MCF 10A (cell line): ENCODE data around the gene KCNJ15. TPM values are rescaled to one million over a fixed set of nuclear protein-coding genes. Genes with fewer than 3 reads are reported as not detected.

Experiments used
- BruUV-seq: library from RNA; stranded (reverse); fragments of 400-500 nt; replicated peaks from 2 replicates; lab custom pipeline; 2021; lab: Mats Ljungman, UMichigan
- CTCF ChIA-PET: fragments of 300-600 bp; sonication (Branson Sonifier 250); formaldehyde crosslinking; extraction: SDS; loops from one replicate; lab custom pipeline; 2021; ENCODE audit warnings: antibody characterized with exemption, inconsistent platforms; lab: Yijun Ruan, JAX
- POLR2A ChIA-PET: fragments of 300-600, 350-650 bp; sonication (Branson Sonifier 250); formaldehyde crosslinking; extraction: SDS; loops from one replicate; lab custom pipeline; 2020; ENCODE audit warnings: antibody characterized with exemption, inconsistent platforms; lab: Yijun Ruan, JAX
- DNase-seq: peaks from one replicate; pipeline ENCODE4 v3.0.0-alpha.2; 2018; ENCODE audit not compliant: unreplicated experiment
- H3K27ac Mint-ChIP-seq: one replicate; pipeline ENCODE4 v1.8.0; 2022; ENCODE audit warnings: mild to moderate bottlenecking, low read depth, mixed read lengths; ENCODE audit not compliant: unreplicated experiment
- H3K27me3 Mint-ChIP-seq: one replicate; pipeline ENCODE4 v1.8.0; 2022; ENCODE audit warnings: mixed read lengths; ENCODE audit not compliant: insufficient read depth, unreplicated experiment
- H3K36me3 Mint-ChIP-seq: one replicate; pipeline ENCODE4 v1.8.0; 2022; ENCODE audit warnings: mild to moderate bottlenecking, moderate library complexity, mixed read lengths; ENCODE audit not compliant: insufficient read depth, unreplicated experiment
- H3K4me1 Mint-ChIP-seq: one replicate; pipeline ENCODE4 v1.8.0; 2022; ENCODE audit warnings: mixed read lengths; ENCODE audit not compliant: insufficient read depth, unreplicated experiment
- H3K4me3 Mint-ChIP-seq: one replicate; pipeline ENCODE4 v1.8.0; 2022; ENCODE audit warnings: mild to moderate bottlenecking, moderate library complexity, mixed read lengths; ENCODE audit not compliant: unreplicated experiment
- H3K9me3 Mint-ChIP-seq: one replicate; pipeline ENCODE4 v1.8.0; 2022; ENCODE audit warnings: mixed read lengths; ENCODE audit not compliant: unreplicated experiment
- intact Hi-C: fragments of 100-400 bp; cut with micrococcal nuclease; formaldehyde crosslinking; loops from 2 replicates; pipeline ENCODE4 v1.14.1; 2022
- total RNA-seq: library from RNA; stranded (reverse); gene quantifications from 2 replicates; pipeline ENCODE4 v1.2.3, GENCODE V29; 2022
- TF ChIP-seq, protein P1 (sequence below): fragments of 200-600 bp; IDR thresholded peaks from one replicate; pipeline ENCODE4 v1.8.0; 2022; ENCODE audit warnings: antibody characterized with exemption, mild to moderate bottlenecking; ENCODE audit not compliant: unreplicated experiment

KCNJ15 gene
- total RNA-seq, 1 experiment from 2014 or later, result 2.2 TPM

GRCh38 chr21:38297194-38297631, 40.4 kb downstream of the KCNJ15 start:
- H3K4me1 Mint-ChIP-seq, result peaks cover 27% of the 10 kb centered on the region
- ChIA-PET CTCF (no interaction called here), POLR2A (interaction anchor here (0.7 to 1.2 kb wide), 2 partner anchors 19 to 134 kb away, joined by 3 read pairs; no protein-coding TSS in a partner anchor)
- no peaks in the 10 kb centered on the region for H3K27me3 Mint-ChIP-seq
- H3K4me3 Mint-ChIP-seq, result no peak overlapping the region
- H3K36me3 Mint-ChIP-seq, result peaks cover 8% of the 10 kb centered on the region
- BruUV-seq, result no TSS peak
- intact Hi-C loops, result no loop called here
- no peaks in the 10 kb centered on the region for H3K9me3 Mint-ChIP-seq
- DNase-seq, result peak; percentile 56
- H3K27ac Mint-ChIP-seq, result peak overlapping the region; percentile 36
- TF ChIP-seq, protein P1, sequence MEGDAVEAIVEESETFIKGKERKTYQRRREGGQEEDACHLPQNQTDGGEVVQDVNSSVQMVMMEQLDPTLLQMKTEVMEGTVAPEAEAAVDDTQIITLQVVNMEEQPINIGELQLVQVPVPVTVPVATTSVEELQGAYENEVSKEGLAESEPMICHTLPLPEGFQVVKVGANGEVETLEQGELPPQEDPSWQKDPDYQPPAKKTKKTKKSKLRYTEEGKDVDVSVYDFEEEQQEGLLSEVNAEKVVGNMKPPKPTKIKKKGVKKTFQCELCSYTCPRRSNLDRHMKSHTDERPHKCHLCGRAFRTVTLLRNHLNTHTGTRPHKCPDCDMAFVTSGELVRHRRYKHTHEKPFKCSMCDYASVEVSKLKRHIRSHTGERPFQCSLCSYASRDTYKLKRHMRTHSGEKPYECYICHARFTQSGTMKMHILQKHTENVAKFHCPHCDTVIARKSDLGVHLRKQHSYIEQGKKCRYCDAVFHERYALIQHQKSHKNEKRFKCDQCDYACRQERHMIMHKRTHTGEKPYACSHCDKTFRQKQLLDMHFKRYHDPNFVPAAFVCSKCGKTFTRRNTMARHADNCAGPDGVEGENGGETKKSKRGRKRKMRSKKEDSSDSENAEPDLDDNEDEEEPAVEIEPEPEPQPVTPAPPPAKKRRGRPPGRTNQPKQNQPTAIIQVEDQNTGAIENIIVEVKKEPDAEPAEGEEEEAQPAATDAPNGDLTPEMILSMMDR, result no peak

DNA sequence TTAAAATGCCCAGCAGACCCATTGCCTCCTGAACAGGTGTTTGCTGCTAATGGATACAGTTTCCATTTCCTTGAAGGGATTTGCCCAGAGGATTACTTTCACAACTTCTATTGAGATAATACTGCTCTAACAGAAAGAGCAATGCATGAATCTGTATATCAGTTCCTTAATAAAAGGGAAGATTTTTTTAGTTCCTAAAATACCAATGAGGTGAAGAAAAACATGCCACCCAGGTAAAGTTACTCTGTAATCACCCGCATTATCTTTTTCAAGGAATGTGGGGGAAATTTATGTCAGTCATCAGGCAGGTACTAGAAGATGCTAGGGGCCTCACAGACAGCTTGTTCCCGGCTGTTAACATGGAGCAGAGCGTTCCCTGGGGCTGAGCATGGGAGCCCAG, 41.1 kb downstream of the KCNJ15 start:
- Mint-ChIP-seq H3K4me3 (no peak overlapping the region), H3K27me3 (no peaks in the 10 kb centered on the region), H3K36me3 (peaks cover 8% of the 10 kb centered on the region), H3K27ac (no peak overlapping the region), H3K9me3 (no peaks in the 10 kb centered on the region), H3K4me1 (peaks cover 22% of the 10 kb centered on the region)
- intact Hi-C loops, result no loop called here
- TF ChIP-seq, protein P1, result no peak
- ChIA-PET CTCF (no interaction called here), POLR2A (interaction anchor here (0.7 kb wide), 1 partner anchor 134 kb away, joined by 3 read pairs; no protein-coding TSS in a partner anchor)
- BruUV-seq, result no TSS peak
- no peak for DNase-seq

DNA sequence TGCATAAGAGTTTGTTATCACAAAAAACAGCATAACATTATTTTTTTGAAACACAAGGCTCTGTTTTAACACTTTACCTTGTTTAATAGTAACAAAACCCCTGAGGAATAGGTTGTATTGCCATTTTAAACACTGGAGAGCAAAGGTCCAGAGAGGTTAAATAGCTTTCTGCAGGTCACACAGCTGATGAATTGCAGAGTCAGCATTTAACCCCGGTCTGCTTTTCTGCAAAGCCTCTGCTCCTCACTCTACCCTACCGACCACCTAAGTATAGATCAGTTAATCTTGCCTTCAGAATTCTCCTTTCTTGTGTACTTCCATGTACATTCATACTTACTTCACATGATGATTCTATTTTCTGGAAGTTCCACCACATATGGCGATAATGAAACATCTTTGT, 42.0 kb downstream of the KCNJ15 start:
- H3K36me3 Mint-ChIP-seq, result peaks cover 8% of the 10 kb centered on the region
- TF ChIP-seq, protein P1, result no peak
- no peaks in the 10 kb centered on the region for H3K27me3 Mint-ChIP-seq
- ChIA-PET CTCF (interaction anchor here (0.6 kb wide), 2 partner anchors 10 to 870 kb away, joined by 3 to 4 read pairs; no protein-coding TSS in a partner anchor), POLR2A (interaction anchor here (0.7 kb wide), 1 partner anchor 9 kb away, joined by 3 read pairs; no protein-coding TSS in a partner anchor)
- BruUV-seq, result no TSS peak
- DNase-seq, result no peak
- intact Hi-C loops, result no loop called here
- no peak overlapping the region for H3K4me3 Mint-ChIP-seq
- peaks cover 19% of the 10 kb centered on the region for H3K4me1 Mint-ChIP-seq
- no peak overlapping the region for H3K27ac Mint-ChIP-seq
- H3K9me3 Mint-ChIP-seq, result no peaks in the 10 kb centered on the region

DNA sequence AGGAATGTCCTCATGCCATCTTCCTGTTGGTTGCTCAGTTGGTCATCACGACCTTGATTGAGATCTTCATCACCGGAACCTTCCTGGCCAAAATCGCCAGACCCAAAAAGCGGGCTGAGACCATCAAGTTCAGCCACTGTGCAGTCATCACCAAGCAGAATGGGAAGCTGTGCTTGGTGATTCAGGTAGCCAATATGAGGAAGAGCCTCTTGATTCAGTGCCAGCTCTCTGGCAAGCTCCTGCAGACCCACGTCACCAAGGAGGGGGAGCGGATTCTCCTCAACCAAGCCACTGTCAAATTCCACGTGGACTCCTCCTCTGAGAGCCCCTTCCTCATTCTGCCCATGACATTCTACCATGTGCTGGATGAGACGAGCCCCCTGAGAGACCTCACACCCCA, 42.9 kb downstream of the KCNJ15 start:
- intact Hi-C loops, result no loop called here
- POLR2A ChIA-PET, result no interaction called here
- no peak for DNase-seq
- peaks cover 19% of the 10 kb centered on the region for H3K4me1 Mint-ChIP-seq
- TF ChIP-seq, protein P1, result no peak
- CTCF ChIA-PET, result no interaction called here
- no peaks in the 10 kb centered on the region for H3K9me3 Mint-ChIP-seq
- no peaks in the 10 kb centered on the region for H3K27me3 Mint-ChIP-seq
- no peak overlapping the region for H3K27ac Mint-ChIP-seq
- H3K36me3 Mint-ChIP-seq, result peaks cover 8% of the 10 kb centered on the region
- BruUV-seq, result no TSS peak
- H3K4me3 Mint-ChIP-seq, result no peak overlapping the region
